Measurements from ENCODE around the gene MRLN. TPM values are rescaled to one million over a fixed set of nuclear protein-coding genes. Genes with fewer than 3 reads are reported as not detected.
"Not testable (repeated sequence)": the region's sequence is repeated elsewhere in the genome, so short reads cannot be mapped to it uniquely, and the experiment has no call there.

MRLN gene
- total RNA-seq, 2 experiments from 2014 or later, result not detected

DNA sequence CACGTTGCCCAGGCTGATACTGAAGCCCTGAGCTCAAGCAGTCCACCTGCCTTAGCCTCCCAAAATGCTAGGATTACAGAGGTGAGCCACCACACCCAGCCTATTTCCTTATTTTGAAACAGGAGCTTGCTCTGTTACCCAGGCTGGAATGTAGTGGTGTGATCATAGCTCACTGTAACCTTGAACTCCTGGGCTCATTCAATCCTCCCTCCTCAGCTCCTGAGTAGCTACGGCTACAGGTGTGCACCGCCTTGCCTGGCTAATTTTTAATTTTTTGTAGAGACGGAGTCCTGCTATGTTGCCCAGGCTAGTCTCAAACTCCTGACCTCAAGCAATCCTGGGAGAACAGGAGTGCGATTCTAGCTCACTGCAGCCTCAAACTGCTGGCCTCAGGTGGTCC, 11.7 kb downstream of the MRLN start:
- Mint-ChIP-seq H3K27me3 (ENCODE audit: low read depth) (peaks cover 4% of the 10 kb centered on the region), H3K9me3 (ENCODE audit: insufficient read depth) (no peaks in the 10 kb centered on the region), H3K4me1 (ENCODE audit: low read depth) (no peaks in the 10 kb centered on the region), H3K36me3 (ENCODE audit: low read depth) (no peaks in the 10 kb centered on the region), H3K4me3 (no peak overlapping the region), H3K27ac (no peak overlapping the region)
- ChIA-PET POLR2A (no interaction called here), CTCF (no interaction called here)
- DNase-seq, result no peak
- ATAC-seq, result no peak

- ChIA-PET CTCF (no interaction called here), POLR2A (no interaction called here)
- Mint-ChIP-seq H3K9me3 (ENCODE audit: insufficient read depth) (no peaks in the 10 kb centered on the region), H3K4me3 (no peak overlapping the region), H3K27me3 (ENCODE audit: low read depth) (peaks cover 4% of the 10 kb centered on the region), H3K4me1 (ENCODE audit: low read depth) (no peaks in the 10 kb centered on the region), H3K27ac (no peak overlapping the region), H3K36me3 (ENCODE audit: low read depth) (no peaks in the 10 kb centered on the region)
- ATAC-seq, result no peak
- no peak for DNase-seq
Observed at GRCh38 chr10:59741048-59741447, 12.2 kb downstream of the MRLN start.

DNA sequence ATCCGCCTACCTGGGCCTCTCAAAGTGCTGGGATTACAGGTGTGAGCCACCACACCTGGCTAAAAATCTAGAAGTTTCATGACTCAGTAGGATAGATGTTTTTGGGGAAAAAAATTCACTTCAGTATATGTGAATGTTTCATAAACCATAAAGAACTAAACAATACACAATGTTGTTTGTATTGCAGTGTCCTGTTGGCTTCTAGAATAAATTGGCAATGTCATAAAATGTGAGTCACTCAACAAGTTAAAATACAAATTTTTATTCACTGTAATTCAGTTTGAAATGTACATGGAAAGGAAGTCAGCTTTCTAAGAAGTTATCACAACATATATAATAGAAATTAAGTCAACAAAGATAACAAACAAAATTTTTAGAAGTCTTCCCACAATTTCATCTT, 16.5 kb downstream of the MRLN start:
- H3K36me3 Mint-ChIP-seq (ENCODE audit: low read depth), result no peaks in the 10 kb centered on the region
- no peak overlapping the region for H3K4me3 Mint-ChIP-seq
- no peak for ATAC-seq
- no peaks in the 10 kb centered on the region for H3K9me3 Mint-ChIP-seq (ENCODE audit: insufficient read depth)
- H3K27me3 Mint-ChIP-seq (ENCODE audit: low read depth), result peaks cover 4% of the 10 kb centered on the region
- DNase-seq, result no peak
- ChIA-PET CTCF (no interaction called here), POLR2A (no interaction called here)
- H3K4me1 Mint-ChIP-seq (ENCODE audit: low read depth), result no peaks in the 10 kb centered on the region
- no peak overlapping the region for H3K27ac Mint-ChIP-seq

GRCh38 chr10:59735296-59735695, 18.0 kb downstream of the MRLN start:
- H3K4me3 Mint-ChIP-seq, result no peak overlapping the region
- H3K27ac Mint-ChIP-seq, result no peak overlapping the region
- H3K9me3 Mint-ChIP-seq (ENCODE audit: insufficient read depth), result no peaks in the 10 kb centered on the region
- peaks cover 4% of the 10 kb centered on the region for H3K27me3 Mint-ChIP-seq (ENCODE audit: low read depth)
- no peak for ATAC-seq
- H3K36me3 Mint-ChIP-seq (ENCODE audit: low read depth), result no peaks in the 10 kb centered on the region
- ChIA-PET CTCF (no interaction called here), POLR2A (no interaction called here)
- DNase-seq, result no peak
- no peaks in the 10 kb centered on the region for H3K4me1 Mint-ChIP-seq (ENCODE audit: low read depth)

- ChIA-PET CTCF (no interaction called here), POLR2A (no interaction called here)
- Mint-ChIP-seq H3K9me3 (ENCODE audit: insufficient read depth) (no peaks in the 10 kb centered on the region), H3K27me3 (ENCODE audit: low read depth) (peaks cover 4% of the 10 kb centered on the region), H3K36me3 (ENCODE audit: low read depth) (no peaks in the 10 kb centered on the region), H3K4me3 (no peak overlapping the region), H3K4me1 (ENCODE audit: low read depth) (no peaks in the 10 kb centered on the region), H3K27ac (no peak overlapping the region)
- DNase-seq, result no peak
- no peak for ATAC-seq
Observed at GRCh38 chr10:59734014-59734462, 19.2 kb downstream of the MRLN start.

DNA sequence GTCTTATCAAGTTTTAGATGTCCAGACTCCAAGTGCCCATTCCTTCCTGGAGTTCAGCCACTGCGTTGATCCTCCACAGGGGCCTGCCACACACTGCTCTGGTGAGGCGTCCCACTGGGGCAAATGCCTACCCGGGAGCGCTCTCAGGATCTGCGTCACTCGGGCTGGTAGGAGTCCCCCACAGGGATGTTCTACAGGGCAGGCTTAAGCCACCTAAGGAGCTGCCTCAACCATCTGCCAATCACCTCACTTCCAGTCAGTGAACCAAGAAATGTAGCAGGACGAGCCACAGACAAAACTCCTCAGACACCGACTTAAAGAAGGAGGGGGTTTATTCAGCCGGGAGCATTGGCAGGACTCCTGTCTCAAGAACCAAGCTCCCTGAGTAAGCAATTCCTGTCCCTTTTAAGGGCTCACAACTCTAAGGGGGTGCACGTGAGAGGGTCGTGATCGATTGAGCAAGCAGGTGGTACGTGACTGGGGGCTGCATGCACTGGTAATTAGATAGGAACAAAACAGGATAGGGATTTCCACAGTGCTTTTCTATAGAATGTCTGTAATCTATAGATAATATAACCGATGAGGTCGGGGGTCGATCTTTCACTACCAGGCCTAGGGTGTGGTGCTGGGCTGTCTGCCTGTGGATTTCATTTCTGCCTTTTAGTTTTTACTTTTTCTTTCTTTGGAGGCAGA, 19.8 kb downstream of the MRLN start:
- ATAC-seq; POLR2A ChIA-PET; H3K4me3 Mint-ChIP-seq; H3K27me3 Mint-ChIP-seq (ENCODE audit: low read depth); CTCF ChIA-PET; H3K9me3 Mint-ChIP-seq (ENCODE audit: insufficient read depth); DNase-seq; H3K27ac Mint-ChIP-seq; H3K36me3 Mint-ChIP-seq (ENCODE audit: low read depth); H3K4me1 Mint-ChIP-seq (ENCODE audit: low read depth): not testable (repeated sequence)

- POLR2A ChIA-PET; H3K27me3 Mint-ChIP-seq (ENCODE audit: low read depth); ATAC-seq; DNase-seq; H3K9me3 Mint-ChIP-seq (ENCODE audit: insufficient read depth); H3K4me1 Mint-ChIP-seq (ENCODE audit: low read depth); H3K27ac Mint-ChIP-seq; CTCF ChIA-PET; H3K4me3 Mint-ChIP-seq; H3K36me3 Mint-ChIP-seq (ENCODE audit: low read depth): not testable (repeated sequence)
Observed at GRCh38 chr10:59732849-59733248, 20.4 kb downstream of the MRLN start.

GRCh38 chr10:59729167-59729566, 24.1 kb downstream of the MRLN start:
- H3K4me1 Mint-ChIP-seq (ENCODE audit: low read depth); H3K9me3 Mint-ChIP-seq (ENCODE audit: insufficient read depth); DNase-seq; H3K36me3 Mint-ChIP-seq (ENCODE audit: low read depth); H3K27ac Mint-ChIP-seq; CTCF ChIA-PET; POLR2A ChIA-PET; H3K4me3 Mint-ChIP-seq; H3K27me3 Mint-ChIP-seq (ENCODE audit: low read depth); ATAC-seq: not testable (repeated sequence)

GRCh38 chr10:59724098-59724938, 28.9 kb downstream of the MRLN start:
- no peak overlapping the region for H3K4me3 Mint-ChIP-seq
- no peak for ATAC-seq
- H3K36me3 Mint-ChIP-seq (ENCODE audit: low read depth), result no peaks in the 10 kb centered on the region
- DNase-seq, result no peak
- H3K9me3 Mint-ChIP-seq (ENCODE audit: insufficient read depth), result no peaks in the 10 kb centered on the region
- no peaks in the 10 kb centered on the region for H3K4me1 Mint-ChIP-seq (ENCODE audit: low read depth)
- ChIA-PET POLR2A (no interaction called here), CTCF (interaction anchor here (0.7 to 1.8 kb wide), 2 partner anchors 15 to 98 kb away, joined by 3 to 4 read pairs; partner anchors contain the start of gene SLC16A9)
- H3K27ac Mint-ChIP-seq, result no peak overlapping the region
- H3K27me3 Mint-ChIP-seq (ENCODE audit: low read depth), result peaks cover 7% of the 10 kb centered on the region

GRCh38 chr10:59720377-59720776, 32.9 kb downstream of the MRLN start:
- Mint-ChIP-seq H3K27ac (no peak overlapping the region), H3K4me1 (ENCODE audit: low read depth) (no peaks in the 10 kb centered on the region), H3K9me3 (ENCODE audit: insufficient read depth) (no peaks in the 10 kb centered on the region), H3K4me3 (no peak overlapping the region), H3K27me3 (ENCODE audit: low read depth) (peaks cover 22% of the 10 kb centered on the region), H3K36me3 (ENCODE audit: low read depth) (no peaks in the 10 kb centered on the region)
- no peak for ATAC-seq
- ChIA-PET CTCF (no interaction called here), POLR2A (no interaction called here)
- no peak for DNase-seq

- Mint-ChIP-seq H3K27ac (no peak overlapping the region), H3K27me3 (ENCODE audit: low read depth) (peaks cover 26% of the 10 kb centered on the region), H3K4me3 (no peak overlapping the region), H3K4me1 (ENCODE audit: low read depth) (no peaks in the 10 kb centered on the region), H3K9me3 (ENCODE audit: insufficient read depth) (no peaks in the 10 kb centered on the region), H3K36me3 (ENCODE audit: low read depth) (no peaks in the 10 kb centered on the region)
- ChIA-PET CTCF (no interaction called here), POLR2A (no interaction called here)
- ATAC-seq (no peak), DNase-seq (no peak)
Observed at GRCh38 chr10:59719374-59719773, 33.9 kb downstream of the MRLN start.

GRCh38 chr10:59718257-59718656, 35.0 kb downstream of the MRLN start:
- H3K27ac Mint-ChIP-seq, result no peak overlapping the region
- ChIA-PET CTCF (no interaction called here), POLR2A (no interaction called here)
- H3K4me3 Mint-ChIP-seq, result no peak overlapping the region
- DNase-seq (no peak), ATAC-seq (no peak)
- H3K4me1 Mint-ChIP-seq (ENCODE audit: low read depth), result no peaks in the 10 kb centered on the region
- no peaks in the 10 kb centered on the region for H3K9me3 Mint-ChIP-seq (ENCODE audit: insufficient read depth)
- H3K27me3 Mint-ChIP-seq (ENCODE audit: low read depth), result peaks cover 29% of the 10 kb centered on the region
- H3K36me3 Mint-ChIP-seq (ENCODE audit: low read depth), result no peaks in the 10 kb centered on the region

All from activated CD8-positive, alpha-beta T cell treated with anti-CD3 and anti-CD28 coated beads, Interleukin-2, amount 10 ng/mL, durations not matched to agents 7 days and 5 days (primary cell).